Rectal smooth muscle tissue (tissue), 1 donor: ENCODE results near the gene KAT14.
A peak's percentile ranks its signal among the peaks of the same experiment; 100 is the strongest.
"Not testable (repeated sequence)": the region's sequence is repeated elsewhere in the genome, so short reads cannot be mapped to it uniquely, and the experiment has no call there.

ENCODE experiments used
- H3K27ac ChIP-seq: one replicate; pipeline ENCODE4 v1.7.0; 2013; ENCODE audit warnings: low read depth, low read length, inconsistent platforms
- H3K27me3 ChIP-seq: one replicate; pipeline ENCODE4 v1.7.0; 2013; ENCODE audit warnings: low read length; ENCODE audit not compliant: control insufficient read depth, insufficient read depth
- H3K36me3 ChIP-seq: one replicate; pipeline ENCODE4 v1.7.0; 2013; ENCODE audit warnings: low read length; ENCODE audit not compliant: control insufficient read depth, insufficient read depth
- H3K4me1 ChIP-seq: one replicate; pipeline ENCODE4 v1.7.0; 2013; ENCODE audit warnings: low read length; ENCODE audit not compliant: control insufficient read depth, insufficient read depth
- H3K4me3 ChIP-seq: one replicate; pipeline ENCODE4 v1.7.0; 2013; ENCODE audit warnings: low read length
- H3K9ac ChIP-seq: one replicate; pipeline ENCODE4 v1.7.0; 2013; ENCODE audit warnings: low read length

The KAT14 gene

DNA sequence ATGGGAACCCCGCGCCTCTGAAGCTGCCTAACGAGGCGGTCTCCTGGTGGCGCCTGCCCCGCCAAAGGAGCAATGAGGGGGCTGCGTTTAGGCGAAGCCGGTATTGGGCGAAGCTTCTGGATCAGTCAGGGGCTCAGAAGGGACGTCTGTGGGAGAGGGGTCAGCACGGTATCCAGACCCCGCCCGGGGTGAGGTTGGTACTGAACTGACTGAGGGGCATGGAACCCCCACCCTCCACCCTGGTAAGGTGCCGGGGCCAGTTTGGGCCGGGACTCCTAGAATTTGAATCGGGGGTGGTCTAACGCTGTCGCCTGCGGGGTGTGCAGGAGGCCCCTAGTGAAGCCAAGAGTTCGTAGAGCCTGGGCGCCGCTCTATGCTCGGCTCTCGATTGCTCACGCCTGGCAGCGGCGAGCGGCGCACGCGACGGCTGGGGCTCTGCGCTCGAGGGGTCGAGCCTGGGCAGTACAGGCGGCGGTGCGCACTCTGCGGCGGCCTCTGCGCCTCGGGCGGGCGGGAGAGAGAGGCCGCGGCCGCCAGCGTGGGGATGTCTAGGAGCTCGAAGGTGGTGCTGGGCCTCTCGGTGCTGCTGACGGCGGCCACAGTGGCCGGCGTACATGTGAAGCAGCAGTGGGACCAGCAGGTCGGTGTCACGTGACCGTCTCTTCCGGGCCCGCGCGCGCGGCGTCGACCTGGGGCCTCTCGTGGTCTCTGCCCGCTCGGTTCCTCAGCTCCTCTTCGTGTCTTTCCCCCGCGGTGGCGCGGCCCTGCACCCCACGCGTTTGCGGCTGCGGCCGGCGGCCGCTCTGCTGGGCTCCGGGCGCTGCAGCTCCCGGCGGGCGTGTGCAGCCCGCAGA lies at the start of gene KAT14, which contains the start of gene PET117:
Gene KAT14, plus strand, starts transcription at position 452 of the 854 bp plus-strand sequence. CDS start 4,798 bp downstream, outside the sequence.
Gene PET117, plus strand, starts transcription at position 452 of the 854 bp plus-strand sequence. Its CDS starts 93 bp downstream, at position 545.
- Histone ChIP-seq H3K27me3 (no peaks in the 10 kb centered on the region), H3K4me3 (peak within 1 kb of the TSS; percentile 98), H3K4me1 (peaks cover 11% of the 10 kb centered on the region), H3K27ac (peak within 1 kb of the TSS; percentile 86), H3K36me3 (peaks cover 4% of the 10 kb centered on the region), H3K9ac (peak within 1 kb of the TSS; percentile 88)

DNA sequence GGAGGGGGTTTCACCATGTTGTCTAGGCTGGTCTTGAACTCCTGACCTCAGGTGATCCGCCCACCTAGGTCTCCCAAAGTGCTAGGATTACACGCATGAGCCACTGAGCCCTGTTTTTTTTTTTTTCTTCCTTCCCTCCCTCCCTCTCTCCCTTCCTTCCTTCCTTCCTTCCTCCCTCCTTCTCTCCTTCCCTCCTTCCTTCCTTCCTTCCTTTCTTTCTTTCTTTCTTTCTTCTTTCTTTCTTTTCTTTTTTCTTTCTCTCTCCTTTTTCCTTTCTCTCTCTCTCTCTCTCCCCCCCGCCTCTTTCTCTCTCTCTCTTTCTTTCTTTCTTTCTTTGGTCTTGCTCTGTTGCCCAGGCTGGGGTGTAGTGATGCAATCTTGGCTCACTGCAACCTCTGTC lies 49.4 kb upstream of the KAT14 start:
- H3K9ac ChIP-seq, H3K4me3 ChIP-seq, H3K27me3 ChIP-seq, H3K36me3 ChIP-seq, H3K27ac ChIP-seq, H3K4me1 ChIP-seq: not testable (repeated sequence)

DNA sequence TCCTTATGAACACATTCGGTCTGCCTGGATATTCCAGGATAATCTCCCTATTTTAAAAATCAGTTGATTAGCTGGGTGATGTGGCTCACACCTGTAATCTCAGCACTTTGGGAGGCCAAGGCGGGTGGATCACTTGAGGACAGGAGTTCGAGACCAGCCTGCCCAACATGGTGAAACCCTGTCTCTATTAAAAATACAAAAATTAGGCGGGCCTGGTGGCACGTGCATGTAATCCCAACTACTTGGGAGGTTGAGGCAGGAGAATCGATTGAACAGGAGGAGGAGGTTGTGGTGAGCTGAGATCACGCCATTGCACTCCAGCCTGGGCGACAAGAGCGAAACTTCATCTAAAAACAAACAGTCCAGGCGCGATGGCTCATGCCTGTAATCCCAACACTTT lies 48.8 kb upstream of the KAT14 start:
- H3K4me3 ChIP-seq, H3K4me1 ChIP-seq, H3K36me3 ChIP-seq, H3K27ac ChIP-seq, H3K27me3 ChIP-seq, H3K9ac ChIP-seq: not testable (repeated sequence)

DNA sequence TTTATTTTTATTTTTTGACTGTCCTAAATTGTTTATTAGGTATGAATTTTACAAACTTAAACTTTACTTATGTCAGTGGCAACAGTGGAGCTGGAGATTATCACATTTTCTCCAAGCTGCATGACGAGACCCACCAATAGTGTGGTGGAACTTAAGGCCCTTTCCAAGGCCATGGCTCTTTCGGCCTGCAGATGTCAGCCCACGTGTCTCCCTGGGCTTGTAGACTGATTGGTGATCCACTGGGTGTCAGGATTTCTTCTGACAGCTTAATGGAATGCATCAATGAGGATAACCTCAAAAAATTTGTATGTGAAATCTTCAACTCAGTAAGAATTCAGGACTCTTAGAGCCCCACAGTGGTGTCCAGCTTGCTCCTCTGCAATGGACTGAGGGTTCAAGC lies 47.6 kb upstream of the KAT14 start:
- H3K4me1 ChIP-seq = no peaks in the 10 kb centered on the region
- no peaks in the 10 kb centered on the region for H3K36me3 ChIP-seq

GRCh38 chr20:18090477-18090876 lies 47.2 kb upstream of the KAT14 start:
- no peaks in the 10 kb centered on the region for H3K4me1 ChIP-seq
- no peaks in the 10 kb centered on the region for H3K36me3 ChIP-seq
- H3K27ac ChIP-seq = no peak overlapping the region
- no peak overlapping the region for H3K4me3 ChIP-seq
- no peaks in the 10 kb centered on the region for H3K27me3 ChIP-seq
- H3K9ac ChIP-seq = no peak overlapping the region

More for the DNA sequence above, 47.6 kb upstream of the KAT14 start:
- Histone ChIP-seq H3K9ac (no peak overlapping the region), H3K4me3 (no peak overlapping the region), H3K27me3 (no peaks in the 10 kb centered on the region), H3K27ac (no peak overlapping the region)

- Histone ChIP-seq H3K4me1 (no peaks in the 10 kb centered on the region), H3K4me3 (no peak overlapping the region), H3K36me3 (no peaks in the 10 kb centered on the region), H3K27ac (no peak overlapping the region), H3K27me3 (no peaks in the 10 kb centered on the region), H3K9ac (no peak overlapping the region)
Observed at GRCh38 chr20:18091623-18092022, 46.0 kb upstream of the KAT14 start.

DNA sequence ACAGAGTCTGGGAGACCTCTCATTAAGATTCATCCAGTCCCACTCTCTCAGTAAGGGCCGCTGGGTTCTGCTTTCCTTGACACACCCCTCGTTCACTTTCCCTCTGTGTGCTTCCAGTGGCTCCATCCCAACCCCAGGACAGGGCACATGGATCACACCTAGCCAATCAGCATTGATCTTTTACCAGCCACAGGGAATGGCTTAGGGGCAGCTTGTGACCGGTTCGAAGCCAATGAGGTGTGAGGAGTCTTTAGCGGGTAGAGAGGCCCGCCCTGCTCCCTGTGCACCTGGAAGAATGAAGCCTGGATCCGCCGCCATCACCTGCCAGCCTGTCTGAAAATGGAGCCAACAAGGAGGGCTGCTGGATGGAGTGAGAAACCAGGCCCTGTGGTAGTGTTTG lies 44.8 kb upstream of the KAT14 start:
- no peak overlapping the region for H3K4me3 ChIP-seq
- no peak overlapping the region for H3K9ac ChIP-seq
- no peaks in the 10 kb centered on the region for H3K4me1 ChIP-seq
- no peaks in the 10 kb centered on the region for H3K36me3 ChIP-seq
- H3K27me3 ChIP-seq = no peaks in the 10 kb centered on the region
- no peak overlapping the region for H3K27ac ChIP-seq

DNA sequence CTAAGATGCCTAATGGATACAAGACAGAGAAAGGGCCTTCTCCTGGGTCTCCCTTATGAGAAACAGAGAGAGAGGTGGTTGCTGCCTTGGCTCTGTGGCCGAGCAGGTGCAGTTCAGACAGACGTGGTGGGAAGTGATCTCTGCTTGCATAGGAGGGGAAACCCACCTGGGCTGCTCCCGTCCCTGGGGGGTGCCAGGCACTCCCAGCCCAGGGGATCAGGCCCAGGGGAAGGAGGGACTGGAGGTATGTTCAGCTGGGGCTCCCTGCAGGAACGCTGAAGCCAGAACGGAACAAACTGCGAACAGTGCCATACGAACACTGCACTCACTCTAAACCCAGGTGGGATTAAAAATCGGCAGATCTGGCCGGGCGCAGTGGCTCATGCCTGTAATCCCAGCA lies 44.3 kb upstream of the KAT14 start:
- Histone ChIP-seq H3K4me1 (no peaks in the 10 kb centered on the region), H3K27me3 (no peaks in the 10 kb centered on the region), H3K36me3 (no peaks in the 10 kb centered on the region)

DNA sequence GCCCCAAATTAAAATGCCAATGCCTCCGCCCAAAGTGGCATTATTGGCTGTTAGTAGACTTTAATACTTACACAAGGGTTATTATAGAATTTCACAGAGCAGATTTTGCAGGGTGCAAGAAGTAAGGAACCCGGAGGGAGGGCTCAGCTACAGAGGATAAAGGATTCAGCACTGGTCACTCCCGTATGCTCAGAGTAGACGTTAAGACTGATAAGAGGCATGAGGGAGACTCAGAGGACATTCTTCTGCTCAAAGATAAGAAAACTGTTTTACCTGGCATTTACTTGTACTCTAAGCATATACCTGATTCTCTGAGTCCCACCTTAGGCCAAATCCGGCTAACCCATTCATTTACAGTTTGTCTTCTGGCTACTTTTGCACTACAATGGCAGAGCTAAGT lies 43.5 kb upstream of the KAT14 start:
- H3K4me3 ChIP-seq = no peak overlapping the region
- H3K36me3 ChIP-seq = no peaks in the 10 kb centered on the region
- H3K9ac ChIP-seq = no peak overlapping the region
- H3K27me3 ChIP-seq = no peaks in the 10 kb centered on the region
- no peaks in the 10 kb centered on the region for H3K4me1 ChIP-seq
- H3K27ac ChIP-seq = no peak overlapping the region

More for the DNA sequence above, 44.3 kb upstream of the KAT14 start:
- Histone ChIP-seq H3K9ac (no peak overlapping the region), H3K4me3 (no peak overlapping the region), H3K27ac (no peak overlapping the region)

DNA sequence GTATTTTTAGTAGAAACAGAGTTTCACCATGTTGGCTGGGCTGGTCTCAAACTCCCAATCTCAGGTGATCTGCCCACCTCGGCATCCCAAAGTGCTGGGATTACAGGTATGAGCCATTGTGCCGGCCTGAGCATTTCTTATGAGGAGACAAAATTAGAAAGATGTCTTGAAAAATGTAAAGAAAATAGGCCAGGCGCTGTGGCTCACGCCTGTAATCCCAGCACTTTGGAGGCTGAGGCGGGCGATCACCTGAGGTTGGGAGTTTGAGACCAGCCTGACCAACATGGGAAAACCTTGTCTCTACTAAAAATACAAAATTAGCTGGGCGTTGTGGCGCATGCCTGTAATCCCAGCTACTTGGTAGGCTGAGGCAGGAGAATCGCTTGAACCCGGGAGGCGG lies 37.1 kb upstream of the KAT14 start:
- H3K36me3 ChIP-seq = not testable (repeated sequence)

DNA sequence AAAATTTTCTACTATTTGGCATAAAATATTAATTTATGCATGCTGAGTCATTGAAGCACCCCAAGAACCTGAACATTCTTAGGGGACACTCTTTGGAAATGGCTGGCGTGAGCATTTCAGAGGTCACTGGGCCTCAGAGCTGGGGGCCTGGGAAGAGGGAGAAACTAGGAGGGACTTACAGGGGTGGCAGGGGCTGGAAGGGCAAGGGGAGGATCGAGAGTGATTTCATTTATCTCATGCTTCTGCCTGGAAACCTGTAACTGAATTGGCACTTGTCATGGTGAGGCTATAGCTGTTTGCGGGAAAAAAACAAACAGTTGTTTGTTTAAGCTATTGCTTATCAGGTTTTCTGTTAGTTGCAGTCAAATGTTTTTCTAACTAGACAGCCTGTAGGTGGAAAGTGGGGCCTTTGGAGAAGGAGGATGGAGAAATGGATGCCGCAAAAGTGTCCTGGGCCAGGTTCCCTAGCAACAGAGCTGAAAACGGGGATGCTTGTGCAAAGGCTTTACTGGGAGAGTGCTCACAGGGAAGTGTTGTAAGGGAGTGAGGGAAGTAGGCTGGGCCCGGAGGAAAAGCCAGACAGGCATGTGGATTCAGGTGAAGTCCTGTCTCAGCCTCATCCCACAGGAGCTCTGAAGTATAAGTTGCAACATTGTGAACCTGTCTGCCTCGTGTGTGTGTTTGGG lies 36.4 kb upstream of the KAT14 start:
- H3K27me3 ChIP-seq = no peaks in the 10 kb centered on the region
- H3K9ac ChIP-seq = no peak overlapping the region
- H3K4me3 ChIP-seq = no peak overlapping the region
- H3K4me1 ChIP-seq = no peaks in the 10 kb centered on the region
- H3K36me3 ChIP-seq = no peaks in the 10 kb centered on the region
- no peak overlapping the region for H3K27ac ChIP-seq

More for the DNA sequence above, 37.1 kb upstream of the KAT14 start:
- not testable (repeated sequence) for H3K27ac ChIP-seq, H3K9ac ChIP-seq, H3K4me3 ChIP-seq, H3K27me3 ChIP-seq, H3K4me1 ChIP-seq

- Histone ChIP-seq H3K27me3 (no peaks in the 10 kb centered on the region), H3K36me3 (no peaks in the 10 kb centered on the region), H3K27ac (no peak overlapping the region), H3K9ac (no peak overlapping the region), H3K4me1 (no peaks in the 10 kb centered on the region), H3K4me3 (no peak overlapping the region)
Observed at GRCh38 chr20:18103497-18103896, 34.2 kb upstream of the KAT14 start.
